ENCODE measurements around the gene PRR9. TPM values are rescaled to one million over a fixed set of nuclear protein-coding genes. Genes with fewer than 3 reads are reported as not detected.

The PRR9 gene, protein sequence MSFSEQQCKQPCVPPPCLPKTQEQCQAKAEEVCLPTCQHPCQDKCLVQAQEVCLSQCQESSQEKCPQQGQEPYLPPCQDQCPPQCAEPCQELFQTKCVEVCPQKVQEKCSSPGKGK
- total RNA-seq, result 6.4 TPM in 1 of 2 replicates, not detected in the other

DNA sequence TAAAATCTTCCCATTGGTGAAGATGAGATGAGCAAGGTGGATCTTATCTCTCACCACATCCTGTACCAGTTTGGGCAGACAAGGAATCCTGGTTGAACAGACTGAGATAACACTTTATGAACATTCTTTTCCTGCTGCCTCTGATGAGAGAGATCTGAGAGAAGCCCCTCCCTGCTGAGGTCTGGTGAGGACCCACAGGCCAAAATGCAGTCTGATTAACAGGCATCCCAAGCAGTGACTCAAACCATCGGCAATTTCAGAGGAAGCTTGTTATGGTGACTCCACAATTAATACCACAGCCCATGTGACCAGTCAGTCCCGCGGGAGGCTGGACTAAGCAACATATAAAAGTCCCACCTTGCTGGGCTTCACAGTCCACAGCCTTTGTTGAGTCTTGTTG is at the start of gene PRR9:
Gene PRR9, plus strand, starts transcription at position 373 of the 400 bp plus-strand sequence. CDS start 561 bp downstream, outside the sequence.

DNA sequence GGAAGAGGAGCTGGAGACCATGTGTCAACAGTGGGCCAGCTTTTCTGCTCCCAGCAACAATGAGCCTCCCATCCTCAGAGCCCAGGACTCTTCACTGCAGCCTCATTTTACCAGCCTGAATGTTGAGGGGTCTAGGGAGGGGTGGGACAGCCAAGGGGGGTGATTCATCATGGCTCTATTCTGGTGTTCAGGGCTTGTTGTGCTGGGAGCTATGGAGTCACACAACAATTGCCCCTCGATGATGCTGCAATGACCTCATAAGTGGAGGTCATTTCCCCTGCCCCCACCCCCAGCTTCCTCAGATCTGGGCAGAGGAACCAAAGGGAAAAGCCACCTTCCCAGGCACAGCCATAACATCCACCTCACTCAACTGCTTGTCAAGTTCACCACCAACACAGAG is 14.3 kb upstream of the PRR9 start, which contains the start of gene LELP1:
Gene LELP1, plus strand, starts transcription at position 301 of the 400 bp plus-strand sequence. CDS start 1,278 bp downstream, outside the sequence.

DNA sequence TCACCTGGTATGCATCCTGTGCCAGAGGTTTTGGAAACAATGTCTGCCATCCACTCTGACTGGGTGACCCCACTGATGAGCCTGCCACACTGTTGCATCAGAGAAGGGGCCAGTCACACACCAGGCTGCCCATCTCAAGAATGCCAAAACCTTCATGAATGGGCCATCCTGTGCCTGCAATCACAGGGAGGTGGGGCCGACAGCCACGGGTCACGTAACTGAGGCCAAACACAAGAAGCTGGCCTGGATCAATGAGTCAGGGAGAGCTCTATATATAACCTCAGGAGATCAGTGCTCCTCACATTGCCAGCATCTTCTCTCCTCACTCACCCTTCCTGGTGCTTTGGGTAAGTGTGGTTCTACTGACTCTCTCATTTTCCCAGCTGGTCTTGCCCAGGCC is 42.0 kb downstream of the PRR9 start, which contains the start of gene LORICRIN:
Gene LORICRIN, plus strand, starts transcription at position 301 of the 400 bp plus-strand sequence. CDS start 1,263 bp downstream, outside the sequence.

Other genes starting within 250 kb of the PRR9 start
- not detected in 2 replicates for gene SPRR4, start 246.9 kb upstream of the PRR9 start, total RNA-seq
- not detected in 2 replicates for gene SPRR1A, start 233.5 kb upstream of the PRR9 start, total RNA-seq
- 1.2 and 1.6 TPM in 2 replicates for gene SPRR3, start 215.8 kb upstream of the PRR9 start, total RNA-seq
- gene SPRR1B, start 186.4 kb upstream of the PRR9 start, total RNA-seq, result not detected in 2 replicates
- gene SPRR2D, start 176.5 kb upstream of the PRR9 start, total RNA-seq, result not detected in 2 replicates
- gene SPRR2A, start 160.1 kb upstream of the PRR9 start, total RNA-seq, result not detected in 2 replicates
- not detected in 2 replicates for gene SPRR2B, start 146.0 kb upstream of the PRR9 start, total RNA-seq
- not detected in 2 replicates for gene SPRR2E, start 123.1 kb upstream of the PRR9 start, total RNA-seq
- not detected in 2 replicates for gene SPRR2F, start 104.1 kb upstream of the PRR9 start, total RNA-seq
- not detected in 2 replicates for gene SPRR2G, start 66.7 kb upstream of the PRR9 start, total RNA-seq
- gene LELP1, start 14.2 kb upstream of the PRR9 start, total RNA-seq, result not detected in 2 replicates
- not detected in 2 replicates for gene LORICRIN, start 42.1 kb downstream of the PRR9 start, total RNA-seq
- not detected in 2 replicates for gene PGLYRP3, start 95.4 kb downstream of the PRR9 start, total RNA-seq
- not detected in 2 replicates for gene PGLYRP4, start 131.3 kb downstream of the PRR9 start, total RNA-seq
- gene S100A9, start 140.3 kb downstream of the PRR9 start, total RNA-seq, result not detected in 2 replicates
- gene S100A12, start 158.0 kb downstream of the PRR9 start, total RNA-seq, result not detected in 2 replicates
- gene S100A8, start 173.5 kb downstream of the PRR9 start, total RNA-seq, result not detected in 2 replicates
- gene S100A7A, start 198.9 kb downstream of the PRR9 start, total RNA-seq, result not detected in 2 replicates
- not detected in 2 replicates for gene S100A7, start 243.1 kb downstream of the PRR9 start, total RNA-seq

Data from placental epithelial cell (primary cell).